Measurements from ENCODE around the gene INSRR.

INSRR gene

DNA sequence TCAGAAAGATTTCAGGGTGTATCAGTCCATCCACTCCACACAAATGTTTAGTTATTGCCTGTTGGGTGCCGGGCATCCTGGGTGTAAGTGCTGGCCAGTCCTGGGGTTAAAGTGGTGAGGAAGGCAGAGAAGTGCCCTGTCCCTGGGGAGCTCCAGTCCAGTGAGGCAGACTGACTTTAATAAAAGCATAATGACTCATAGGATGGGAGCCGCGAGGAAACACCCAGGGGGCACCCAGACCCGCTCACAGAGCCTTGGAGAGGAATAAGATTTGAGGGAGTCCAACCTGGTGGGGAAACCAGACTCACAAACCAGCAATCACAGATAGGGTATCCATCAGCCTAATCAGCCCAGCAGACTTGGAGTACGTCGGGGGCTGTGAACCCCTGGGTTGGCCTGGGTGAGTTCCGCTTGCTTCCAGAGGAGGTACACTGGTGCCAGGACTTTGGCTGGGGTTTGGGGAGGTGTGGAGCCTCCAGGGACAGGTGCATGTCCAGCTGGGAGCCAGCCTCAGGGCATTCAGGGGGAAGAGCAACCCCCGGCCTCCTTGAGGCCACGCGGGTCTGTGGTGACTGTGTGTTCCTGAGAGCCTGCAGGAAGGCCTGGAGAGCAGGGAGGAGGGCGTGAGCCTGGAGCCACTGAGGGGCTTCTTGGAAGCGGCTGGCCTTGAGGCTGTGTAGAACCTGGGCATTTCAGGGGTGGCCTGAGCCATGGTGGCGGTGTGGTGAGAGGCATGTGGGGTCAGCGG, 38.3 kb upstream of the INSRR start:
- Mint-ChIP-seq H3K4me1 (ENCODE audit: low read depth) (peaks cover 6% of the 10 kb centered on the region), H3K9me3 (no peaks in the 10 kb centered on the region), H3K27ac (no peak overlapping the region), H3K4me3 (no peak overlapping the region), H3K27me3 (peaks cover 40% of the 10 kb centered on the region), H3K36me3 (ENCODE audit: low read depth) (no peaks in the 10 kb centered on the region)

DNA sequence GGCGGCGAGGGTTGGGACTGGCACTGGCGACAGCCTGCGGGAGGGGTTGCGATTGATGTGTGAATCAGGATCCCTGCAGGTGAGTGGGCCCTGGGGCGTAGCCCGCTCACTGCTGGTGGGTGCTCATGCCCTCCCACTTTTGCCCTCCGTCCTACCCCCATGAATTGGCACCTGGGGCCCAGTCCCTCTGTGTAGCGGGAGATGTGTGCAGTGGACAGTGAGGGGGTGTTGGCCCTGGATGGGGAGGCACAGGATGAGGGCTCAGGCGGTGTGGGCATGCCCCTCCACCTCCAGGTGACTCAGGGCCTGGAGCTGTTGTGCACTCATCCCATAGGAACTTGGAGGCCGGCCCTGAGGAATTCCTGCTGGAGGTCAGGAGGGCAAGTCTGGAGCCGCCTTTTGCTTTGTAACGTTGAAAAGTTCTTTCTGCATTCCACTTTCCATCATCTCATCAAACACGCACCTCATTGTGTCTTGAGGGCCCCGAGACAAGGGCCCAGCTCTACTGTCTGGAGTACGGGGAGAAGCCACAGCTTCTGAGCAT, 37.6 kb upstream of the INSRR start:
- Mint-ChIP-seq H3K4me1 (ENCODE audit: low read depth) (peaks cover 9% of the 10 kb centered on the region), H3K9me3 (no peaks in the 10 kb centered on the region), H3K4me3 (no peak overlapping the region), H3K27ac (no peak overlapping the region), H3K27me3 (peaks cover 47% of the 10 kb centered on the region), H3K36me3 (ENCODE audit: low read depth) (no peaks in the 10 kb centered on the region)

DNA sequence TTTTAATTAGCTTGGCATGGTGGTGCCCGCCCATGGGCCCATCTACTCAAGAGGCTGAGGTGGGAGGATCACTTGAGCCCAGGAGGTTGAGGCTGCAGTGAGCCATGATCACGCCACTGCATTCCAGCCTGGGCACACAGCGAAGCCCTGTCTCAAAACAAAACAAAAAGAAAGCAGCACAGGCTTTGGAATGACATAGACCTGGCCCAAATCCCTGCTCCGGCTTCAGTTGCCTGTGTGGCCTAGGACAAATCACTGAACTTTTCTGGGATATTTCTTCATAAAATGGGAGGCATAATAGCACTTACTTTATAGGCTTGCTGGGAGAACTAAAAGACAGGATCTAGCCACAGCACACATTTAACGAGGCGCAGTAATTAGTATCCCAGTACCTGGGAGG, 37.0 kb upstream of the INSRR start:
- peaks cover 53% of the 10 kb centered on the region for H3K27me3 Mint-ChIP-seq
- no peak overlapping the region for H3K4me3 Mint-ChIP-seq
- no peak overlapping the region for H3K27ac Mint-ChIP-seq

DNA sequence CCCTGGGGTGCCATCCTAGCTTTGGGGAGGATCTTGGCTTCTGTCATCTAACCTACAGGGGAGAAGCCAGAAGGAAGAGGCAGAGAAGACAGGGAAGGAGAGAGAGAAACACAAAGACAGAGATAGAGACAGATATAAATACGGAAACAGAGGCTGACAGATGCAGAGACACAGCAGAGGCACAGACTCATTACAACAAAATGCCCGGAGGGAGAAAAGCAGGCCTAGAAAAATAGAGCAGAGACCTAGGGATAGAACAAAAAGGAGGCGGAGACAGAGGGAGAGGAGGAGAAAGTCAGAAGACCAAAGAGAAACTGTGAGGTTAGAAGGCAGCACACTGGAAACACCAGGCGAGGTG, 36.5 kb upstream of the INSRR start:
- Mint-ChIP-seq H3K27me3 (peaks cover 58% of the 10 kb centered on the region), H3K4me1 (ENCODE audit: low read depth) (peaks cover 10% of the 10 kb centered on the region), H3K9me3 (no peaks in the 10 kb centered on the region), H3K4me3 (no peak overlapping the region), H3K27ac (no peak overlapping the region), H3K36me3 (ENCODE audit: low read depth) (no peaks in the 10 kb centered on the region)

More for the DNA sequence above, 37.0 kb upstream of the INSRR start:
- no peaks in the 10 kb centered on the region for H3K36me3 Mint-ChIP-seq (ENCODE audit: low read depth)
- peaks cover 10% of the 10 kb centered on the region for H3K4me1 Mint-ChIP-seq (ENCODE audit: low read depth)
- no peaks in the 10 kb centered on the region for H3K9me3 Mint-ChIP-seq

DNA sequence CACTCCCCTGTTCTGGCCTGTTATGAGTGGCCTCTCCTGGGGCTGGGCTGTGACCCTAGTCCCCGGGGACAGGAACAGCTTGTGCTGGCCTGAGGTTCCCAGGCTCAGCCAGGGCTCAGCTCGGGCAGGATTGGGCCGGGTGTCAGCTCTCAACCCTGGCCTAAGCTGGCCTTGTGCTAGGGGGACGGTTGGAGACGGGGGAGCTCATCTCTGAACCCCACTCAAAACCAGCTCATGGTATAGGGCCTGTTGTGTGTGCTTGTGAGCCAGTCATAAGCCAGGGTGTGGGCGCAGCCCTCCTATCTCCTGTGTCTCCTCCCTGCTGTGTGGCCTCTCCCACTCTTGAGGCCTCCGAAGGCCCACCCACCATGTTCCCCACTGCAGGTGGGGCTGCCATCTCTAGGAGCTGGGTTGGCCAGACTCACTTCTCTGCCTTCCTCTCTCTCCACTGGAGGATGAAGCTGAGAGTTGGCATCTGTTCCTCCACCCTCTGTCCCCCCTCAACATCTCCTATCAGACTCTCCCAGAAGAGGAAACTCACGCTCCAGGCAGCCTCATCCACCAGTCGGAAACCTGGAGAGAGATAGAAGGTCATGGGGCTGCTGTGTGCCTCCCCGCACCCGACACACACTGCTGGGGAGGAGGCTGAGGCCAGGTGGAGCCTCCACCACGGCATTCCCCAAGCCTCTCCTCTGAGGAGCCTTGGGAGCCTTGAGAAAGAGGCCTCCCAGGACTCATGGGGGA, 36.0 kb upstream of the INSRR start:
- H3K4me3 Mint-ChIP-seq: no peak overlapping the region
- H3K27ac Mint-ChIP-seq: no peak overlapping the region
- H3K4me1 Mint-ChIP-seq (ENCODE audit: low read depth): peaks cover 10% of the 10 kb centered on the region
- H3K27me3 Mint-ChIP-seq: peaks cover 63% of the 10 kb centered on the region
- H3K36me3 Mint-ChIP-seq (ENCODE audit: low read depth): no peaks in the 10 kb centered on the region
- no peaks in the 10 kb centered on the region for H3K9me3 Mint-ChIP-seq

DNA sequence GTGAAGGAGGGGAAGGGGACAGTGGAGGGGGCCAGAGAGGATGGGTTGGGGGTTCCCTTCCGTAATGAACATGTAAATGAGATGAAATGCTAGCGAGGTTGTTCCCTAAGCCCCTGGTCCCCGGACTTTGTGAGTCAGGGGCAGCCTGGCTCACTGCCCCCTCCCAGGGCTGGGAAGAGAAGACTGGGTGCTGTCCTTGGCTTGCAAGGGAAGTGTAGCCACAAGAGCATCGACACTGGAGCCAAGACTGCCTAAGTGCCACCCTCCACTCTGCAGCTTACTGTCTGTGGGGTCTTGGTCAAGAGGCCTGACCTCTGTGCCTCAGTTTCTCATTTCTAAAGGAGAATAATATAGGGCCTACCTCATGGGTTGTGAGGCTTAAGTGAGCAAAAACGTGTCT, 35.1 kb upstream of the INSRR start:
- Mint-ChIP-seq H3K36me3 (ENCODE audit: low read depth) (no peaks in the 10 kb centered on the region), H3K27me3 (peaks cover 64% of the 10 kb centered on the region), H3K4me1 (ENCODE audit: low read depth) (peaks cover 10% of the 10 kb centered on the region), H3K4me3 (no peak overlapping the region), H3K27ac (no peak overlapping the region), H3K9me3 (no peaks in the 10 kb centered on the region)

DNA sequence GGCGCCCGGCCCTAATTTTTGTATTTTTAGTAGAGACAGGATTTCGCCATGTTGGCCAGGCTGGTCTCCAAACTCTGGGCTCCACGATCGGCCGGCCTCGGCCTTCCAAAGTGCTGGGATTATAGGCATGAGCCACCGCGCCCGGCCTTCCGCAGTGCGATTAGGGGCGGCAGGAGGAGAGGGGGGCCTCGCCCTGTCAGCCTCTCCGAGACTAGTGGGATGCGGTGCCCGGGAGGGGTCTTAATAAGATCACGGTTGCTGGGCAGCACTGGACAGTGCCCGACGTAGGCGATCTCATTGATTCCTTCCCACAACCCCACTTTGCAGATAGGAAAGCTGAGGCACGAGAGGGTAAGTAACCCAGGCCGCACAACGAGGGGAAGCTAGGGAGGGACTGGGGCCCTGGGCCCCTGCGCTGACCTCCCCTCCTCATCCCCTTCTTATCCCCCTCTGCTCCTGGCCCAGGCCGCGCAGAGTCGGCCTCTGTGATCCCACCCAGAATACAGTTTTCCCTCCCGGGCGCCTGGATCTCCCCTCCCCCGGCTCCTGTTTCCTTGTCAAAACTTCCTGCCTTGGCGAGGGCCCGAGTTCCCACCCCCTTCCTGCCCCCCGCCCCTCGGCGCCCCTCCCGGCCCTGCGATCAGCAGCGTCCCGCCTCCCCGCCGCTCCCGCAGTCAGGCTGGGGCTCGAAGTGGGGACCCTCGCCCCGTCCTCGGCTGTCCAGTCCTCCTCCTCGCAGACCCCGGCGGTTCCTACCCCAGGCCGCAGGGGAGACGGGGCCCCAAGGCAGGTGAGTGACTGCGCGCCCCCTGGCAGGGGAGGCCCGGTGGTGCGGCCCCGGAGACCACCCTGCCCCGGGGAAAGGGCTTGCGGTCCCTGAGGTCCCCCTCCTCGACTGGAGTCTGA, 34.4 kb upstream of the INSRR start, which contains the start of gene PEAR1:
Gene PEAR1, plus strand, starts transcription at position 671 of the 906 bp plus-strand sequence. CDS start 10,209 bp downstream, outside the sequence.
- H3K27ac Mint-ChIP-seq: no peak within 1 kb of the TSS
- peaks cover 62% of the 10 kb centered on the region for H3K27me3 Mint-ChIP-seq

DNA sequence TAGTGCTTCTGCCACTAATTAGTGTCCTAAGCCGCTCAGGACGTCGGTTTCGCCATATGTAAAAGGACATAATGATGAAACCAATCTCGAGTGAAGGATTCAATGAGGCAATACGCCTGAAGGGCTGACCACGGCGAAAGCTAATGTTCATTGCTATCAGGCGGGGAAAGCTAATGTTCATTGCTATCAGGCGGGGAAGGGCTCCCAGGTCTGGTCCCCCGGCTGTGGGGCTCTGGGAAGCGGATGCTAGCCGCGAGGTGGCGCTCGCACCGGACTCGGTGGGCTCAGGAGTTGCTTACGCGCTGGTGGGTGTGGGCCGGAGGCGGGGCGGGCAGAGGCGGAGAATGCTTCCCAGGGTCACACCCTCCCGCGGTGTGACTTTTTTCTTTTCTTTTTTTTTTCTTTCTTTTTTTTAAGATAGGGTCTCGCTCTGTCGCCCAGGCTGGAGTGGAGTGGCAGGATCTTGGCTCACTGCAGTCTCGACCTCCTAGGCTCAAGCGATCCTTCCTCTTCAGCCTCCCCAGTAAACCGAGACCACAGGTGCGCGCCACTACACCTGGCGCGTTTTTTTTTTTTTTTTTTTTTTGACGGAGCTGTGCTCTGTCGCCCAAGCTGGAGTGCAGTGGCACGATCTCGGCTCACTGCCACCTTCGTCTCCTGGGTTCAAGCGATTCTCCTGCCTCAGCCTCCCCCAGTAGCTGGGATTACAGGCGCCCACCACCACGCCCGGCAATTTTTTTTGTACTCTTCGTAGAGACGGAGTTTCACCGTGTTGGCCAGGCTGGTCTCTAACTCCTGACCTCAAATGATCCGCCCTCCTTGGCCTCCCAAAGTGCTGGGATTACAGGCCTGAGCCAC, 33.5 kb upstream of the INSRR start:
- Mint-ChIP-seq H3K27ac (no peak overlapping the region), H3K4me3 (peak overlapping the region; percentile 48), H3K27me3 (peaks cover 59% of the 10 kb centered on the region), H3K4me1 (ENCODE audit: low read depth) (peaks cover 7% of the 10 kb centered on the region), H3K36me3 (ENCODE audit: low read depth) (no peaks in the 10 kb centered on the region), H3K9me3 (no peaks in the 10 kb centered on the region)

More for the DNA sequence above, 34.4 kb upstream of the INSRR start, which contains the start of gene PEAR1:
- peak within 1 kb of the TSS; percentile 48 for H3K4me3 Mint-ChIP-seq
- peaks cover 10% of the 10 kb centered on the region for H3K4me1 Mint-ChIP-seq (ENCODE audit: low read depth)
- no peaks in the 10 kb centered on the region for H3K36me3 Mint-ChIP-seq (ENCODE audit: low read depth)
- H3K9me3 Mint-ChIP-seq: no peaks in the 10 kb centered on the region

DNA sequence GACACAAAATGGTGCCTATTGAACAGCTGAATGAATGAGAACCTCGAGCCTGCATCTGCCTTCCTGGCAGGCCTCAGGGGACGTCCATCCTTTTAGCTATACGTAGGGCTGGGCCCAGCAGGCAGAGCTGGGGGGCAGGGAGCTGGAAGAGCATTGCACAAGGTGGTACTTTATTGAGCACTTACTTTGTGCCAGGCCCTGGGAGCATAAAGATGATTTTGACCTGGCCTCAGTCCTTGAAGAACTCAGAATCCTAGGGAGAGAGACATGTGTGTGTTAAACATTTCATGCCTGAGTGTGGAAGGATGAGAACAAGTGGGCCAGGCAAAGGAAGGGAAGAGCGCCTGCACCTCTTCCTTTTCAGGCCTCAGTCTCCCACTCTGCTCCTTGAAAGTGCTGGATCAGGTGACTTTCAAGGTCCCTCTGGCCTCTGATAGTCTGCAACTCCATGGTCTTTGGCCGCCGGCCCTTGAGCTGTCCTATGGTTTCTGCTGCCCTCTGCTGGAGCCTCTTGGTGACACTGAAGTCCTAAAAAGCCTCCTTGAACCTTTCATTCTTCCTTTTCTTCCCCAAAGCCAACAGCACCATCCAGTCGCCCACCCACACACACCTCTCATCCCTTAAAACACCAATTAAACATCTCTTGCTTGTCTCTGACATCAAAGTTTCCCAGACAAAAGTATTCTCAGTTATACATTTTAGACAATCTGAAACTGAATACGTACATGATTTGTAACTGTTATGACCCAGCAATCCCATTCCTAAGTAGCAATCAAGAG, 31.1 kb upstream of the INSRR start:
- H3K27me3 Mint-ChIP-seq: peaks cover 55% of the 10 kb centered on the region
- no peaks in the 10 kb centered on the region for H3K9me3 Mint-ChIP-seq
- H3K4me3 Mint-ChIP-seq: no peak overlapping the region

DNA sequence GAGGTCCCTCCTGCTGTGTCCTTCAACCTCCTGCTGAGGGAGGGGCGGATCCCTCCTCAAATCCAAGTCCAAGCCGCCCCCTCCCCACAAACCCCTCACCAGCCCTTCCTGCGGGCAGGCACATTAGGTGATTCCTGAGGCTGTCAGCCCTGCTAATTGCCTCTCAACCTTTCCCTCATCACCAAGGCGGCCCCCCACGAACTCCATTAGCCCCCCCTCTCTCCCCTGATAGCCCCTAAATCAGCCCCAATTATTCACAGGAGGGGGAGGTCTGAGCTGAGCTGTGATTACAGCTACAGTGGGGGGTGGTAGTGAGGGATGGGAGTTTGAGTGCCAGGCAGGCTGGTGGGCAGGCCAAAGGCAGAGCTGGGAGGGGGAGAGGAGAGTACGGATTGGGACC, 28.8 kb upstream of the INSRR start:
- Mint-ChIP-seq H3K9me3 (no peaks in the 10 kb centered on the region), H3K27ac (no peak overlapping the region), H3K27me3 (peaks cover 40% of the 10 kb centered on the region), H3K36me3 (ENCODE audit: low read depth) (no peaks in the 10 kb centered on the region), H3K4me1 (ENCODE audit: low read depth) (peaks cover 4% of the 10 kb centered on the region), H3K4me3 (no peak overlapping the region)

More for the DNA sequence above, 31.1 kb upstream of the INSRR start:
- Mint-ChIP-seq H3K27ac (no peak overlapping the region), H3K36me3 (ENCODE audit: low read depth) (no peaks in the 10 kb centered on the region), H3K4me1 (ENCODE audit: low read depth) (peaks cover 7% of the 10 kb centered on the region)

DNA sequence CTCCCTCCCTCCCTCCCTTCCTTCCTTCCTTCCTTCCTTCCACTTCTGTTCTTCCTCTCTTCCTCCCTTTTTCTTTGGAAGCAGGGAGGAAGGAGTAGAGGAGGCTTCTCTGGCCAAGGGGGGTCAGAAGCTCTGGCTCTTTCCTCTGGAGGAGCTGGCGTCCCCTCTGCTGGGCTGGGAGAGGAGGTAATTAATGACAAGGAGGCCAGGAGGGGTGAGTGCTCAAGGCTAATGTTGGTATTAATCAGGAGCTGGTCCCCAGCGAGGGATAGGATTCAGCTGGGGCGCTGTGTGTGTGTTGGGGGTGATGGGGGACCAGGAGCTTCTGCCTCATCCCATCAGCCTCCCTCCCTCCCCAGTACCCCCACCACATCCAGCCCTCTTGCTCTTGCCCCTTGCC, 28.4 kb upstream of the INSRR start:
- no peaks in the 10 kb centered on the region for H3K9me3 Mint-ChIP-seq
- no peaks in the 10 kb centered on the region for H3K36me3 Mint-ChIP-seq (ENCODE audit: low read depth)
- H3K27me3 Mint-ChIP-seq: peaks cover 40% of the 10 kb centered on the region
- H3K27ac Mint-ChIP-seq: no peak overlapping the region
- H3K4me1 Mint-ChIP-seq (ENCODE audit: low read depth): peaks cover 4% of the 10 kb centered on the region
- H3K4me3 Mint-ChIP-seq: no peak overlapping the region

DNA sequence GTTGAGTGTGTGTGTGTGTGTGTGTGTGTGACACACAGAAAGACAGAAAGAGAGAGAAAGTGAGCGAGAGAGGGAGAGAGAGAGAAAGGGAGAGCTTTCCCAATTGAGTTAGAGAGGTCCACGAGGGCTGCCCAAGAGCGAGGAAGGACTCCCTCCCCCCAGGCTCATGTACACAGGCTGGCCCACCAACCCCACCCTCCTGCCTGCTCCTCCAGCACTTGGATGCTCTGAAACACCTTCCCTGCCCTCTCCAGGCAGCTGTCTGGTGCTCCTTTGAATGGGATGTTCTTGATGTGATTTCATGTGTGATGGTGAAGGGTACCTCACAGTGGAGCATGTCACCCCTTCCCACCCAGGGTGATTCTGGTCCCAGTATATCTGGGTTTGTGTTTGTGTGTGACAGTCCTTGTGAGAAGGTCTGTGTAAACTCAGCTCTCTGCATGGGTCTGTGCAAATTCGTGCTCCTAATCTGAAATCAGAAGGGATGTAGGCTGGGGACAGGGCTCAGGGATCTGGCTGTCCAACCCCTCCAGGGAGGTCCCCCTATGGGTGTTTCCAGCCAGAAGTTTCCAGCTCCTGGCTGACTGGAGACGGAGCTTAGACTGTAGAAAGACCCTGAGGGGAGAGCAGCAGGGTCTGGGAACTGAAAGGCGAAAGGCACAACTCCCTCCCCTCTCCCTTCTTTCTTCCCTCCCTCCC, 27.8 kb upstream of the INSRR start:
- Mint-ChIP-seq H3K4me1 (ENCODE audit: low read depth) (peaks cover 2% of the 10 kb centered on the region), H3K27ac (no peak overlapping the region), H3K36me3 (ENCODE audit: low read depth) (no peaks in the 10 kb centered on the region), H3K27me3 (peaks cover 35% of the 10 kb centered on the region), H3K4me3 (no peak overlapping the region), H3K9me3 (no peaks in the 10 kb centered on the region)

DNA sequence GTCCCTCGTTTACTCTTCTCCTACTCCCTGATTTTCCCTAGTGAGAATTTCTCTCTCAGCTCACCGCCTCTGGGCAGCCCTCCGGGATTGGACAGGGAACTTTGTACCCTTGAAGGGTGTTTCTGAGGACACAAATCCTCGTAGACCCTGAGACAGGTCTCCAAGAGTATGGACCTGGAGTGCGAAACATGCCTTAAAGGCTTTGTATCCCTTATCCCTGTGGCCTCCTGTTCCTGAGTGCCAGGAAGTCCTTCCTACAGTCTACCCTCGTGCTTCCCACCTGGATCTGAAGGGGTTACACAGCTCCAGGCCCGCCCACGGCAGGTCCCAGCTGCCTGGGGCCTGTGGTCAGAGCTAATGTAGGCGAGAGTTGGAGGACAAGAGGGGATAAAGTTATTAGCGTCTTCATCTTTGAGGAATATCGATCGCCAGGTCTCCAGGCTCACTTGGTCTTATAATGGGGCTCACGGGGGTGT, 27.0 kb upstream of the INSRR start:
- no peak overlapping the region for H3K27ac Mint-ChIP-seq
- H3K36me3 Mint-ChIP-seq (ENCODE audit: low read depth): no peaks in the 10 kb centered on the region
- H3K4me1 Mint-ChIP-seq (ENCODE audit: low read depth): no peaks in the 10 kb centered on the region
- H3K4me3 Mint-ChIP-seq: no peak overlapping the region
- peaks cover 27% of the 10 kb centered on the region for H3K27me3 Mint-ChIP-seq
- no peaks in the 10 kb centered on the region for H3K9me3 Mint-ChIP-seq
